ENCODE measurements around the gene ARL6IP1. TPM values are rescaled to one million over a fixed set of nuclear protein-coding genes. Genes with fewer than 3 reads are reported as not detected.

Gene ARL6IP1
- total RNA-seq, 3 donors from 2014 or later: 88.6 to 168 (median 127) TPM

- DNase-seq (no peak), ATAC-seq (no peak)
- no peaks in the 10 kb centered on the region for H3K9me3 ChIP-seq
- intact Hi-C loops (cut with DNase I, micrococcal nuclease): no loop called here
- peaks cover 16% of the 10 kb centered on the region for H3K36me3 ChIP-seq (ENCODE audit: low read depth)
- peaks cover 8% of the 10 kb centered on the region for H3K4me1 ChIP-seq (ENCODE audit: low read depth)
- no peak overlapping the region for H3K4me3 ChIP-seq
- no peak for TF ChIP-seq CTCF (IDR thresholded peaks at IDR 0.05)
Observed at GRCh38 chr16:18836702-18837101, 35.4 kb upstream of the ARL6IP1 start.

- ATAC-seq: peak; percentile 27
- Histone ChIP-seq H3K4me1 (ENCODE audit: low read depth) (peaks cover 8% of the 10 kb centered on the region), H3K4me3 (no peak overlapping the region), H3K36me3 (ENCODE audit: low read depth) (peaks cover 17% of the 10 kb centered on the region), H3K9me3 (no peaks in the 10 kb centered on the region)
- peak in 1 of 3 donors; percentile 18 for DNase-seq
- intact Hi-C loops (cut with DNase I, micrococcal nuclease): no loop called here
- TF ChIP-seq CTCF (IDR thresholded peaks at IDR 0.05): no peak
Observed at GRCh38 chr16:18834864-18835263, 33.5 kb upstream of the ARL6IP1 start.

- TF ChIP-seq CTCF (IDR thresholded peaks at IDR 0.05): no peak
- ATAC-seq: peak; percentile 75
Observed at GRCh38 chr16:18833707-18834505, 32.6 kb upstream of the ARL6IP1 start.

GRCh38 chr16:18832613-18833012 lies 31.3 kb upstream of the ARL6IP1 start:
- ATAC-seq: no peak
- Histone ChIP-seq H3K4me1 (ENCODE audit: low read depth) (peaks cover 8% of the 10 kb centered on the region), H3K9me3 (no peaks in the 10 kb centered on the region), H3K4me3 (no peak overlapping the region), H3K36me3 (ENCODE audit: low read depth) (peaks cover 21% of the 10 kb centered on the region)
- no peak for DNase-seq
- TF ChIP-seq CTCF (IDR thresholded peaks at IDR 0.05): no peak
- intact Hi-C loops (cut with DNase I, micrococcal nuclease): no loop called here

More at GRCh38 chr16:18833707-18834505, 32.6 kb upstream of the ARL6IP1 start:
- no peak overlapping the region for H3K4me3 ChIP-seq
- H3K36me3 ChIP-seq (ENCODE audit: low read depth): peaks cover 21% of the 10 kb centered on the region
- intact Hi-C loops (cut with DNase I, micrococcal nuclease): no loop called here
- H3K9me3 ChIP-seq: no peaks in the 10 kb centered on the region
- DNase-seq: peak in 1 of 3 donors; percentile 31
- peaks cover 8% of the 10 kb centered on the region for H3K4me1 ChIP-seq (ENCODE audit: low read depth)

- no peak for ATAC-seq
- H3K36me3 ChIP-seq (ENCODE audit: low read depth): peaks cover 21% of the 10 kb centered on the region
Observed at GRCh38 chr16:18832006-18832405, 30.7 kb upstream of the ARL6IP1 start.

More at GRCh38 chr16:18832006-18832405, 30.7 kb upstream of the ARL6IP1 start:
- TF ChIP-seq CTCF (IDR thresholded peaks at IDR 0.05): no peak
- H3K4me1 ChIP-seq (ENCODE audit: low read depth): peaks cover 8% of the 10 kb centered on the region
- H3K9me3 ChIP-seq: no peaks in the 10 kb centered on the region
- no peak for DNase-seq
- H3K4me3 ChIP-seq: no peak overlapping the region
- intact Hi-C loops (cut with DNase I, micrococcal nuclease): no loop called here
